IMR-90 (cell line): ENCODE data around the gene ZNF23. TPM values are rescaled to one million over a fixed set of nuclear protein-coding genes. Genes with fewer than 3 reads are reported as not detected.

Source experiments
- ATAC-seq: fragments of 200-7000 bp; cut with Tn5 transposase; 2 replicates; pipeline ENCODE4 v1.9.1; 2020; ENCODE audit warnings: low read depth, mild to moderate bottlenecking, moderate library complexity
- BruUV-seq: library from RNA; stranded (reverse); fragments of 400-500 nt; replicated peaks from 2 replicates; lab custom pipeline; 2021; lab: Mats Ljungman, UMichigan
- CTCF ChIA-PET: fragments of 300-600 bp; formaldehyde crosslinking; extraction: SDS; loops from one replicate; lab custom pipeline; 2021; ENCODE audit warnings: antibody characterized with exemption; lab: Yijun Ruan, JAX
- POLR2A ChIA-PET: fragments of 300-600 bp; sonication (Branson Sonifier 250); formaldehyde crosslinking; loops from one replicate; lab custom pipeline; 2022; ENCODE audit warnings: antibody characterized with exemption; ENCODE audit not compliant: unreplicated experiment; lab: Charles Lee
- DNase-seq: peaks from one replicate; pipeline ENCODE4 v3.0.0; 2013
- H2AFZ ChIP-seq: replicated peaks from 2 replicates; pipeline ENCODE3; 2013; ENCODE audit warnings: low read length, mild to moderate bottlenecking; ENCODE audit not compliant: poor library complexity
- H2AK5ac ChIP-seq: 2 replicates; pipeline ENCODE4 v1.6.1; 2013; ENCODE audit warnings: low read depth, low read length, inconsistent platforms
- H2AK9ac ChIP-seq: replicated peaks from 2 replicates; pipeline ENCODE3; 2013; ENCODE audit warnings: mild to moderate bottlenecking, low read depth, low read length, moderate library complexity; ENCODE audit not compliant: poor library complexity
- H2BK120ac ChIP-seq: 2 replicates; pipeline ENCODE4 v1.6.1; 2013; ENCODE audit warnings: low read depth, low read length, inconsistent platforms
- H2BK15ac ChIP-seq: 3 replicates; pipeline ENCODE4 v1.6.1; 2013; ENCODE audit warnings: low read depth, low read length, inconsistent platforms
- H2BK20ac ChIP-seq: 2 replicates; pipeline ENCODE4 v1.6.1; 2013; ENCODE audit warnings: low read depth, mild to moderate bottlenecking, inconsistent platforms, low read length, moderate library complexity
- H2BK5ac ChIP-seq: 2 replicates; pipeline ENCODE4 v1.6.1; 2013; ENCODE audit warnings: mild to moderate bottlenecking, low read depth, low read length, inconsistent platforms; ENCODE audit not compliant: poor library complexity, severe bottlenecking
- H3K14ac ChIP-seq: replicated peaks from 2 replicates; pipeline ENCODE4 v1.6.1; 2013; ENCODE audit warnings: low read depth, low read length, inconsistent platforms
- H3K18ac ChIP-seq: 2 replicates; pipeline ENCODE4 v1.6.1; 2013; ENCODE audit warnings: low read depth, low read length, control low read depth
- H3K23ac ChIP-seq: 2 replicates; pipeline ENCODE4 v1.6.1; 2013; ENCODE audit warnings: low read depth, low read length, inconsistent platforms
- H3K27ac ChIP-seq: 2 replicates; pipeline ENCODE4 v1.5.1; 2013; ENCODE audit warnings: mild to moderate bottlenecking, control low read depth, low read length; ENCODE audit not compliant: insufficient read depth
- H3K27me3 ChIP-seq: 2 replicates; pipeline ENCODE4 v1.6.1; 2013; ENCODE audit warnings: low read length; ENCODE audit not compliant: control insufficient read depth, insufficient read depth
- H3K36me3 ChIP-seq: 2 replicates; pipeline ENCODE4 v1.6.1; 2013; ENCODE audit warnings: low read length, mixed read lengths; ENCODE audit not compliant: control insufficient read depth, insufficient read depth
- H3K4ac ChIP-seq: 2 replicates; pipeline ENCODE4 v1.6.1; 2013; ENCODE audit warnings: low read depth, low read length, inconsistent platforms
- H3K4me1 ChIP-seq: 2 replicates; pipeline ENCODE4 v1.6.1; 2013; ENCODE audit warnings: low read length, mixed read lengths; ENCODE audit not compliant: control insufficient read depth, insufficient read depth
- H3K4me2 ChIP-seq: 2 replicates; pipeline ENCODE4 v1.6.1; 2013; ENCODE audit warnings: low read depth, mild to moderate bottlenecking, control low read depth, low read length, moderate library complexity
- H3K4me3 ChIP-seq: 2 replicates; pipeline ENCODE4 v1.5.1; 2013; ENCODE audit warnings: low read depth, mild to moderate bottlenecking, control low read depth, low read length, moderate library complexity; ENCODE audit not compliant: insufficient read depth
- H3K56ac ChIP-seq: 2 replicates; pipeline ENCODE4 v1.6.1; 2013; ENCODE audit warnings: low read length, inconsistent platforms; ENCODE audit not compliant: insufficient read depth; ENCODE audit errors: extremely low read depth
- H3K79me1 ChIP-seq, 2 experiments: 2 replicates each; pipeline ENCODE4 v1.6.1; 2013; ENCODE audit warnings: low read length in 2 of 2, inconsistent platforms in 1 of 2, low read depth in 1 of 2
- H3K9ac ChIP-seq: 2 replicates; pipeline ENCODE4 v1.6.1; 2013; ENCODE audit warnings: low read depth, low read length, control low read depth
- H3K9me1 ChIP-seq: 2 replicates; pipeline ENCODE4 v1.6.1; 2013; ENCODE audit warnings: low read length, inconsistent platforms; ENCODE audit not compliant: insufficient read depth
- H3K9me3 ChIP-seq: 2 replicates; pipeline ENCODE4 v1.6.1; 2013; ENCODE audit warnings: low read length; ENCODE audit not compliant: control insufficient read depth, insufficient read depth
- H4K20me1 ChIP-seq: 2 replicates; pipeline ENCODE4 v1.6.1; 2013; ENCODE audit warnings: low read length, inconsistent platforms; ENCODE audit not compliant: insufficient read depth
- H4K5ac ChIP-seq: 2 replicates; pipeline ENCODE4 v1.6.1; 2013; ENCODE audit warnings: mild to moderate bottlenecking, low read depth, low read length, control low read depth
- H4K8ac ChIP-seq, 2 experiments: 2 replicates each; pipeline ENCODE4 v1.6.1; 2013; ENCODE audit warnings: low read depth in 2 of 2, low read length in 2 of 2, control low read depth in 1 of 2, inconsistent platforms in 1 of 2
- H4K91ac ChIP-seq: 2 replicates; pipeline ENCODE4 v1.6.1; 2013; ENCODE audit warnings: low read depth, low read length, inconsistent platforms; ENCODE audit not compliant: insufficient read depth
- BHLHE40 ChIP-seq: fragments of 150-350 bp; IDR thresholded peaks from 2 replicates; pipeline ENCODE4 v1.6.1; 2016; ENCODE audit warnings: mild to moderate bottlenecking, low read depth, low read length
- CHD1 ChIP-seq: IDR thresholded peaks from 2 replicates; pipeline ENCODE4 v1.6.1; 2012; ENCODE audit warnings: low read depth, low read length, improper control_type of control experiment
- MAZ ChIP-seq: IDR thresholded peaks from 2 replicates; pipeline ENCODE4 v1.6.1; 2012; ENCODE audit warnings: low read depth, mild to moderate bottlenecking, low read length, improper control_type of control experiment, moderate library complexity, borderline replicate concordance
- POLR2A ChIP-seq: IDR thresholded peaks from 2 replicates; pipeline ENCODE4 v1.6.1; 2012; ENCODE audit warnings: mild to moderate bottlenecking, low read depth, low read length
- SMC3 ChIP-seq: fragments of 150-350 bp; IDR thresholded peaks from 2 replicates; pipeline ENCODE4 v1.6.1; 2016; ENCODE audit warnings: low read depth, mild to moderate bottlenecking, antibody characterized with exemption, low read length, moderate library complexity
- WGBS, 2 experiments: methylation state at CpG; one replicate each; pipeline versions ENCODE4 v1.1.5 to v1.1.7; 2013; ENCODE audit warnings: missing lambda C conversion rate in 2 of 2; ENCODE audit not compliant: insufficient read length in 1 of 2; ENCODE audit errors: extremely low coverage in 2 of 2; 5-methylcytosine and 5-hydroxymethylcytosine counted together
- dilution Hi-C: fragments of 300-500 bp; cut with HindIII; formaldehyde crosslinking; loops from one replicate; pipeline ENCODE4 v1.14.3; 2018; ENCODE audit warnings: low sequenced_read_pairs; ENCODE audit not compliant: unreplicated experiment
- in situ Hi-C: fragments of 300-500 bp; cut with MboI; formaldehyde crosslinking; loops from 3 replicates; pipeline ENCODE4 v1.14.3; 2019; ENCODE audit warnings: low sequenced_read_pairs, inconsistent platforms, mixed read lengths
- intact Hi-C: fragments of 100-400 bp; cut with micrococcal nuclease; formaldehyde crosslinking; loops from 2 replicates; pipeline ENCODE4 v1.10.0; 2022
- polyA plus RNA-seq, 3 experiments: library from polyadenylated mRNA; depleted of rRNA; stranded (reverse); fragments of >200 nt; gene quantifications; 2 replicates each; pipeline ENCODE4 v1.2.3, GENCODE V29; 2012; ENCODE audit warnings: low replicate concordance in 1 of 3
- total RNA-seq: library from RNA; depleted of rRNA; stranded (reverse); fragments of >200 nt; gene quantifications from 2 replicates; pipeline ENCODE4 v1.2.3, GENCODE V29; 2012

The ZNF23 gene
- total and polyA plus RNA-seq, 2 of the 4 experiments (the other 2 are of a cell fraction), result 7.5 to 8.8 TPM

GRCh38 chr16:71402674-71403073 is 59.4 kb downstream of the ZNF23 start:
- Histone ChIP-seq H3K4ac (no peak overlapping the region), H2AFZ (no peak overlapping the region), H2AK9ac (no peak overlapping the region), H3K23ac (no peak overlapping the region), H3K4me3 (no peak overlapping the region), H3K9me3 (no peaks in the 10 kb centered on the region), H2AK5ac (no peak overlapping the region), H3K9ac (no peak overlapping the region), H3K9me1 (no peaks in the 10 kb centered on the region), H3K36me3 (no peaks in the 10 kb centered on the region), H3K27ac (no peak overlapping the region), H3K79me1 (no peaks in the 10 kb centered on the region), H2BK20ac (no peak overlapping the region), H2BK15ac (no peak overlapping the region), H4K91ac (no peak overlapping the region), H3K27me3 (peaks cover 4% of the 10 kb centered on the region; the same call in 1 of the 2 replicates), H3K14ac (no peak overlapping the region), H4K20me1 (no peaks in the 10 kb centered on the region), H4K5ac (no peak overlapping the region), H3K18ac (no peak overlapping the region), H3K4me1 (no peaks in the 10 kb centered on the region), H3K56ac (no peak overlapping the region), H2BK120ac (no peak overlapping the region), H4K8ac (no peak overlapping the region), H2BK5ac (no peak overlapping the region), H3K4me2 (no peak overlapping the region)
- ATAC-seq (no peak), DNase-seq (no peak)
- CTCF ChIA-PET, result interaction anchor here (0.6 kb wide), 1 partner anchor 94 kb away, joined by 8 read pairs; no protein-coding TSS in a partner anchor
- 48% methylated on average over 7 of the region's 11 CpGs; no CpG with 5 or more reads in 1 of the 2 experiments for WGBS, 2 experiments
- dilution Hi-C loops, result no loop called here
- in situ Hi-C loops, result no loop called here
- TF ChIP-seq POLR2A (no peak), SMC3 (no peak), CHD1 (no peak), MAZ (no peak), BHLHE40 (no peak)
- BruUV-seq, result no TSS peak
- intact Hi-C loops, result no loop called here
- POLR2A ChIA-PET, result no interaction called here
